Hematopoietic multipotent progenitor cell (in vitro differentiated cells): Measurements from ENCODE around the gene NRCAM. TPM values are rescaled to one million over a fixed set of nuclear protein-coding genes. Genes with fewer than 3 reads are reported as not detected.
"Not testable (repeated sequence)": the region's sequence is repeated elsewhere in the genome, so short reads cannot be mapped to it uniquely, and the experiment has no call there.

Experiments used
- DNase-seq, 3 donors: peaks; one replicate each; pipeline ENCODE4 v3.0.0-alpha.2; 2011 to 2015; ENCODE audit warnings: low read depth in 2 of 3, low spot score in 2 of 3
- total RNA-seq: library from RNA; depleted of rRNA; stranded (reverse); fragments of >200 nt; gene quantifications from one replicate; pipeline ENCODE4 v1.2.3, GENCODE V29; 2012

Gene NRCAM
- total RNA-seq, 1 donor: under 0.01 TPM

GRCh38 chr7:108259447-108259846, 196.8 kb downstream of the NRCAM start:
- DNase-seq: not testable (repeated sequence)

- DNase-seq: no peak
These were observed 198.3 kb downstream of the NRCAM start for GRCh38 chr7:108257954-108258353.

- DNase-seq: no peak
These were observed 202.0 kb downstream of the NRCAM start for GRCh38 chr7:108254259-108254658.

GRCh38 chr7:108253275-108254044, 202.8 kb downstream of the NRCAM start:
- no peak for DNase-seq

- no peak for DNase-seq
These were observed 204.1 kb downstream of the NRCAM start for GRCh38 chr7:108252177-108252576.

GRCh38 chr7:108251700-108252099, 204.5 kb downstream of the NRCAM start:
- DNase-seq: no peak

GRCh38 chr7:108249453-108249852, 206.8 kb downstream of the NRCAM start:
- DNase-seq: no peak

- no peak for DNase-seq
These were observed 207.4 kb downstream of the NRCAM start for GRCh38 chr7:108248821-108249220.

- DNase-seq: no peak
These were observed 207.8 kb downstream of the NRCAM start for GRCh38 chr7:108248418-108248817.

- DNase-seq: no peak
These were observed 208.6 kb downstream of the NRCAM start for GRCh38 chr7:108247614-108248013.

GRCh38 chr7:108246227-108246837, 209.9 kb downstream of the NRCAM start:
- no peak for DNase-seq

GRCh38 chr7:108245523-108246226, 210.6 kb downstream of the NRCAM start:
- no peak for DNase-seq

GRCh38 chr7:108244110-108244509, 212.1 kb downstream of the NRCAM start:
- DNase-seq: no peak

GRCh38 chr7:108239501-108240225, 216.6 kb downstream of the NRCAM start:
- no peak for DNase-seq

- no peak for DNase-seq
These were observed 219.4 kb downstream of the NRCAM start for GRCh38 chr7:108236681-108237415.

GRCh38 chr7:108235451-108236061, 220.7 kb downstream of the NRCAM start:
- DNase-seq: peak in 1 of 3 donors; percentile 9

GRCh38 chr7:108234971-108235450, 221.2 kb downstream of the NRCAM start:
- peak in 2 of 3 donors; percentile 5 to 31 for DNase-seq

- no peak for DNase-seq
These were observed 222.0 kb downstream of the NRCAM start for GRCh38 chr7:108234281-108234680.

GRCh38 chr7:108232076-108232475, 224.2 kb downstream of the NRCAM start:
- no peak for DNase-seq

GRCh38 chr7:108231221-108231620, 225.0 kb downstream of the NRCAM start:
- no peak for DNase-seq
